HG02840 (cell line): ENCODE results near the gene ATG4D.
"Not testable (repeated sequence)": the region's sequence is repeated elsewhere in the genome, so short reads cannot be mapped to it uniquely, and the experiment has no call there.

Experiments used
- ATAC-seq: cut with Tn5 transposase; IDR thresholded peaks from one replicate; pipeline ENCODE4 v1.9.1; 2021; ENCODE audit warnings: mild to moderate bottlenecking, moderate library complexity, moderate number of reproducible peaks; ENCODE audit not compliant: unreplicated experiment, low FRiP score

Gene ATG4D

DNA sequence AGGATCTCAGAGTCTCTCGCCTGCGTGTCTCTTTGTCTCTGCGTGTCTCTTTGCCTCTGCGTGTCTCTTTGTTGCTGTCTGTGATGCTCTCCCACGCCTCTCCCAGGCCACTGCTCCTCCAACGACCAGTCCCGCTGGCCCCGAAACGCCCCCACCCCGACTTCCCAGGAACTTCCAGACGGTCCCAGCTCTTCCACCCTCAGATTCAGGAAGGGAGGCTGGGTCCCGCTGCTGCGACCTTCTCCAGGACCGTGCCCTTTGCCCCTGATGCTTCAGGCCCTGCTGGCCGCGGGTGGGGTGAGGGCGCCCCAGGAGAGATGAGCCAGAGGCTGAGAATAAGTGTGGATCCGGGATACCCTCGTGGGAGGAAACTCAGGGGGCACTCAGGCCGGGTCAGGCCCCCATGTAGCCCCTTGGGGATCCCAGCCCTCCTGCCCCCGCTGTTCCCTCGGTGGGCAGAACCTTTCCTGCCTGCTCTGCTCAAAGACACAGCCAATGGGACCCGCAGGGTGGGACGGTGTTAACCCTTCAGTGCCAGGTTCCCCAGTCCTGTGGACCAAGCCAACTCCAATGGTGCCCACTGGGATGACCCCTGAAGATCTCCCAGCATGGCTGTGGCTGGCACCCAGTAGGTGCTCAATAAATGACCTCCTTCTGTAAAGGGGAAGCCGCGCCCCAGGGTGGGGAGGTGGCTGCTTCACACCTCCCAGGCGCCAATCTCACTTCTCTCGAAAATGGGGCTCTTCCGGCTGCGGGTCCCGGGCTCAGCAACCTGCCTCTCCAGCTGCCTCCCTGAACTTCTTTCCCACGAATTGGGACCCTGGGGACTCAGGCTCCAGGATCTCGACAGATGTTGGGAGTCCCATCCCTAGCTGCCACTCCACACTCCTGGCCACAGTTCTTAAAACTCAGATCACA lies 25.0 kb upstream of the ATG4D start:
- no peak for ATAC-seq

DNA sequence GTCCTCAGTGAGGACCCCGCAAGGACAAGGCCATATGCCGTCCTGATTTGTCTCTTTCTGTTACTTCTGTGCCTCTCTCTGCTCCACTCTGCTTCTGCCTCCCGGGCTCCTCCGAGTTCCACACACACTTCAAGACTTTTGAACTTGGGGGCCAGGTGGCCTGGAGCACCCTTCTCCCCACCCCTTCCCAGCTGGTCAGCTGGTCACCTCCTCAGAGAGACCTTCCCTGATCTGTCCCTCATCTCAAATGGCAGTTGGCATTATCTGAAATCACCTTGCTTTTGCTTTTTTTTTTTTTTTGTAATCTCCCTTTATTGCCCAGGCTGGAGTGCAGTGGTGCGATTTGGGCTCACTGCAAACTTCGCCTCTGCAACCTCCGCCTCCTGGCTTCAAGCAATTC lies 24.3 kb upstream of the ATG4D start:
- ATAC-seq = no peak

DNA sequence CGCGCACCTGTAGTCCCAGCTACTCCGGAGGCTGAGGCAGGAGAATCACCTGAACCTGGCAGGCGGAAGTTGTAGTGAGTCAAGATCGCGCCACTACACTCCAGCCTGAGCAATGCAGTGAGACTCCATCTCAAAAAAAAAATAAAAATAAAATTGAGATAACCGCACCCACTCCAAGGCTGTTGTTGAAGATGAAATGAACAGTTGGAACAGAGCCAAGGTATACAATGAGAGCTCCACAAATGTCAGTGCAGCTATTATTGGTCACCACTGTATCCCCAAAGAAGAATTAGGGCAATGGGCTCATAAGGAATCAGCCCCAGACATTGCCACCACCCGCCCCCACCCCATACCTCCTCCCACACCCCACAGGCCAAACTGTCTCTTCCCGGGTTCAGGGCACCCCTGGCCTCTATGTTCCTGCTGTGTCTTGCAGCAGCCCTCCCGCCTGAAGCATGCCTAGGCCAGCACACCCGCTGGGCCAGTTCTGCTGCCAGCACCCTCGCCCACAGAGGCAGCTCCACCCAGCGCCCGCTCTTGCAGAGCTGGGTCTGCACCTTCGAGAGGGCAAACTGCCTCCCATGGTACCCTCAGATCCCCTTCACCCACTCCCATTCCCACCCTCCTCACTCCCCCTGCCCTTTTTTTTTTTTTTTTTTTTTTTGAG lies 22.9 kb upstream of the ATG4D start:
- no peak for ATAC-seq

DNA sequence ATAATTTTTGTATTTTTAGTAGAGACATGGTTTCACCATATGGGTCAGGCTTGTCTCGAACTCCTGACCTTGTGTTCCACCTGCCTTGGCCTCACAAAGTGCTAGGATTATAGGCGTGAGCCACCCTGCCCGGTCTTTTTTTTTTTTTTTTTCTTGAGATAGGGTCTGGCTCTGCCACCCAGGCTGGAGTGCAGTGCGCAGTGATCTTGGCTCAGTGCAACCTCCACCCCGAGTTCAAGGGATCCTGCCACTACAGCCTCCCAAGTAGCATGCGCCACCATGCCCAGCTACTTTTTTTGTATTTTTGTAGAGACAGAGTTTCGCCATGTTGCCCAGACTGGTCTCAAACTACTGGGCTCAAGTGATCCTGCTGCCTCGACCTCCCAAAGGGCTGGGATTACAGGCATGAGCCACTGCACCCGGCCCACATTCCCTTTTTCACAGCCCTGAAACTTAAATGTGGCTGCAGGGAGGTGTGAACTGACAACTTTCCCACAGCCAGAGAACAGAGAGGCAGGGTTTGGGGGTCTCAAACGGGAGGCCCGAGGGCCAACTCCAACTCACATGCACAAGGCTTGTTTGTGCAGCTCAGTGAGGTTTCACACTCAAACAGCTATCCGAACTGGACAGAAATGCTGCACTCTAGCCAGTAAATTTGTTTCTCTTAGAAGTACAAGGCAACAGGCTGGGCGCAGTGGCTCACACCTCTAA lies 22.1 kb upstream of the ATG4D start:
- no peak for ATAC-seq

DNA sequence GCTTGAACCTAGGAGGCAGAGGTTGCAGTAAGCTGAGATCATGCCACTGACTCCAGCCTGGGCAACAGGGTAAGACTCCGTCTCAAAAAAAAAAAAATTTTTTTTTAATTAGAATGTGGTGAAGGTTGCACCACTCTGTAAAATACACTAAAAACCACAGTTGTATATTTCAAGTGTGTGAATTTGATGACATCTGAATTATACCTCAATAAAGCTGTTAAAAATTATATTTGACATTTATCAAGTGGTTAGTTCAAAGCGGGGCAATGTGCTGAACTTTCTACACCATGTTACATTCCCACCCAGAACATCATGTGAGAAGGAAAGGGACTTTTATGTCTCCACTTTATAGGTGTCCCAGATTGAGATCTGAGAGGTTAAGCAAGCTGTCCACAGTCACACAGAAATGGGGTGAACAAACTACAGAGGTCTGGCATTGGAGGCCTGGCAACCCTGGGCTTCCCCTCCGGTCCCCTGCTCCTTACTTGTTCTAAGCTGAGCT lies 20.5 kb upstream of the ATG4D start:
- no peak for ATAC-seq

DNA sequence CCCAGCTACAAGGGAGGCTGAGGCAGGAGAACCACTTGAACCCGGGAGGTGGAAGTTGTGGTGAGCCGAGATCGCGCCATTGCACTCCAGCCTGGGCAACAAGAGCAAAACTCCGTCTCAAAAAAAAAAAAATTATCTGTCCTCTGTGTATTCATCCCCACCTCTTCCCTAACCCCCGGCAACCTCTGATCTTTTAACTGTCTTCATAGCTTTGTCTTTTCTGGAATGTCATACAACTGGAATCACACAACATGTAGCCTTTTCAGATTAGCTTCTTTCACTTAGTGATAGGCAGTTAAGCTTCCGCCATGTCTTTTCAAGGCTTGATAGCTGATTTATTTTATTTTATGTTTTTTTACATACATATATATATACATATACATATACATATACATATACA lies 18.1 kb upstream of the ATG4D start:
- ATAC-seq = no peak

DNA sequence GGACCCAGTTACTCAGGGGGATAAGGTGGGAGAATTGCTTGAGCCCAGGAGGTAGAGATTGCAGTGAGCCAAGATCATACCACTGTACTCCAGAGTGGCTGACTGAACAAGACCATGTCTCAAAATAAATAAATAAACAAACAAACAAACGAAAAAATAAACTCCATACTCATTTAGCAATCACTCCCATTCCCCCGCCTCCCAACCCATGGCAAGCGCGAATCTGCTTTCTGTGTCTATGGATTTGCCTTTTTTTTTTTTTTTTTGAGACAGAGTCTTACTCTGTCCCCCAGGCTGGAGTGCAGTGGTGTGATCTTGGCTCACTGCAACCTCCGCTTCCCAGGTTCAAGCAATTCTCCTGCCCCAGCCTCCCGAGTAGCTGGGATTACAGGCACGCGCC lies 16.8 kb upstream of the ATG4D start:
- ATAC-seq = not testable (repeated sequence)

DNA sequence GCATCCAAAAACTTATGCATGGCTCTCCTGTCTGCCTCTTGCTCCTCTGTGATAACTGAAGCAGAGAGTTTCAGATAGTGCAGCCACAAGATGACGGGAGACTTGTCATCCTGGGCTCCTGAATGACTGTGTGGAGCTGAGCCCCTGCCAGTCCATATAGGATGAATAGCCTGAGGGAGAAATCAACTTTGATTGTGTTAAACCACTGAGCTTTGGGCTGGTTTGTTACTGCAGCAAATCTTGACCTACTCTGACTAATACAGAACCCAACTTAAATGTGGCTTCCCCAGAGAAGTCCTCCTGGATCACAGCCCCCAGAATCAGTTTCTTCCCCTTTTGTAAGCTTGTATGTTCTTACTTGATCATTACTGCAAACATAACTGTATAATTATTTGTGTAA lies 11.2 kb upstream of the ATG4D start:
- ATAC-seq = no peak

DNA sequence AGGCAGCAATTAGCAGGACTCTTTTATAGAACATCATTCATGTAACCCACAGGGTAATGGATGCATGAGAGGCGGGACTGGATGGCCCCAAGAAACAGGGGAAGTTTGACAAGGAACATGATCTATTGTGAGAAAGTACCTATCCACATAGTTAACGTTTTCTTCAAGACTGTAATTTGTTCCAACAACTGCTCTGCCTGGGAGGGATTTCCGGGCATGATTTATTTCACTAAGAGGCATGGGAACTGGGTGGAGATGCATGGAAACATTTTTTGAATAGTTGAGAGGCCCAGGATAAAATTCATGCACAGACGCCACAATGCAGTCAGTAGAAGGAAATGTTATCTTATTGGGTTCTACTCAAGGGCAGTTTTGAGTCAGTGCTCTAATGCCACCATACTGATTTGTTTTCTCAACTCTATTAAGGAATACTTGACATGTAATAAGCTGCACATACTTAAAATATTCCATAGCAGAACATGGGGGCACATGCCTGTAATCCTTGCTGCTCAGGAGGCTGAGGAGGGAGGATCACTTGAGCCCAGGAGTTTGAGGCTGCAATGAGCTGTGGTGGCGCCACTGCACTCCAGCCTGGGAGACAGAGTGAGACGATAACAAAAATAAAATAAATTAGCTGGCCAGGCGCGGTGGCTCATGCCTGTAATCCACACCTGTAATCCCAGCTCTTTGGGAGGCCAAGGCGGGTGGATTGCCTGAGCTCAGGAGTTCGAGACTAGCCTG lies 9.9 kb upstream of the ATG4D start:
- ATAC-seq = no peak

DNA sequence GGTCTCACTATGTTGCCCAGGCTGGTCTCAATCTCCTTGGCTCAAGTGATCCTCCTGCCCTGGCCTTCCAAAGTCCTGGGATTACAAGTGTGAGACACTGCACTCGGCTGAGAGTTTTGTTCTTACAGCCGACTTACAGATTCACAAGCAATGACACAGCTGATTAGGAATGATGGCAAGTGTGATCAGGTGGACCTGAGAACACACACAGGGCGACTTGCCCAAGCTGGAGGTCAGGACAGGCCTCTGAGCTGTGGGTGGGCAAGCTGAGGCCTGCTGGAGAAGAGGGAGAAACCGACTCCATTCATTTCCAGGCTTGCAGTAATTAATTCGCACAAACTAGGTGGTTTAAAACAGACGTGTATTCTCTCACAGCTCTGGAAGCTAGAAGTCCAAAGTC lies 8.1 kb upstream of the ATG4D start:
- ATAC-seq = no peak

DNA sequence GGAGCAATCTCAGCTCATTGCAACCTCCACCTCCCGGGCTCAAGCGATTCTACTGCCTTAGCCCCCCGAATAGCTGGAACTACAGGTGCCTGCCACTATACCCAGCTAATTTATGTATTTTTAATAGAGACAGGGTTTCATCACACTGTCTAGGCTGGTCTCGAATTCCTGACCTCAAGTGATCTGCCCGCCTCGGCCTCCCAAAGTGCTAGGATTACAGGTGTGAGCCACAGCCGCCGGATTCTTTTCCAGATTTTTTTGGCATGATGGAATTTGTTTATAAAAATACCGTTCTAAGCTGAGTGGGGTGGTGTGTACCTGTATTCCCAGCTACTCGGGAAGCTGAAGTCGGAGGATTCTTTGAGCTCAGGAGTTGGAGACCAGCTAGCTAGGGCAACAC lies 6.0 kb upstream of the ATG4D start:
- no peak for ATAC-seq

DNA sequence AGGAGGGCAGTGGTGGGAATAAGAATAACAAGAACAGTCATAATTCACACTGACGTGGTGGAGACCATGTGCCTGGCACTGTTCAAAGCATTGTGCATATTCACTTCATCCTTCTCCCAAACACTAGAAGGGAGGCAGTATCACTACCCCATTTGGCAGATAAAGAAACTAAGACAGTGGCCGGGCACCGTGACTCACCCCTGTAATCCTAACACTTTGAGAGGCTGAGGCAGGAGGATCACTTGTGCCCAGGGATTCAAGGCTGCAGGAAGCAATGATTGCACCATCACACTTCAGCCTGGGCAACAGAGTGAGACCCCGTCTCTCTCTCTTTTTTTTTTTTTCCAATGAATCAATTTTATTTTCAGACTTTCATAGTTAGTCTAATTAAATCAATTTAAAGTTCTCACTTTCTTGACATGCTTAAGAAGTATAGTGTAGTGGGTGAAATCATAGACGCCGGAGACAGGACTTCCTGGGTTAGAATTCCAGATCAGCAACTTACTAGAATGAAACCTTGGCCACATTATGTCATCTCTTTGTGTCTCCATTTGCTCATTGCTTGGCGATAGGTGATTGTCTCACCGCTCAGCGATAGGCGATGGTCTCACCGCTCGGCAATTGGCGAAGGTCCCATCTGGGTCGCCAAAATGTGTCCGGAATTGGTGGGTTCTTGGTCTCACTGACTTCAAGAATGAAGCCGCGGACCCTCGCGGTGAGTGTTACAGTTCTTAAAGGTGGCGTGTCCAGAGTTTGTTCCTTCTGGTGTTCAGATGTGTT lies 5.3 kb upstream of the ATG4D start:
- no peak for ATAC-seq

DNA sequence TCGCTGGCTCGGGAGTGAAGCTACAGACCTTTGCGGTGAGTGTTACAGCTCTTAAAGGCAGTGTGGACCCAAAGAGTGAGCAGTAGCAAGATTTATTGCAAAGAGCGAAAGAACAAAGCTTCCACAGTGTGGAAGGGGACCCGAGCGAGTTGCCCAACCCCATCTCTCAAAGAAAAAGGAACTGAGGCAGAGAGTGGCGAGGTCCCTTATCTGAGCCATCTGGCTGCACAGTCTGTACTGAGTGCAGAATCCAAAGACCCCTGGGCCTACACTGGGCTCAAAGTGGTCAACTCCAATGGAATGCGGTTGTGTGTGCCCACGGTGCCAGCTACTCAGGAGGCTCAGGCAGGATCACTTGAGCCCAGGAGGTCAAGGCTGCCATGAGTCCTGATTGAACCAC lies 4.7 kb upstream of the ATG4D start:
- not testable (repeated sequence) for ATAC-seq

DNA sequence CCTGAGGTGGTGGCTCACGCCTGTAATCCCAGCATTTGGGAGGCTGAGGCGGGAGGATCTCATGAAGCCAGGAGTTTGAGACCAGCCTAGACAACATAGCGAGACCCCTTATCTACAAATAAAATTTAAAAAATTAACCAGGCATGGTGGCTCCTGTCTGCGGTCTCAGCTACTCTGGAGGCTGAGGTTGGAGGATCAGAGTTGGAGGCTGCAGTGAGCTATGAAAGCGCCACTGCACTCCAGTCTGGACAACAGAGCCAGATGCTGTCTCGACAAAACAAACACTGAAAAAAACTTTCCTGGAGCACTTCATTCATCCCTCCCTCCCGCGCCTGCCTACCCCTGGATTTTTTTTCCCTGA lies 665 bp upstream of the ATG4D start:
- no peak for ATAC-seq

DNA sequence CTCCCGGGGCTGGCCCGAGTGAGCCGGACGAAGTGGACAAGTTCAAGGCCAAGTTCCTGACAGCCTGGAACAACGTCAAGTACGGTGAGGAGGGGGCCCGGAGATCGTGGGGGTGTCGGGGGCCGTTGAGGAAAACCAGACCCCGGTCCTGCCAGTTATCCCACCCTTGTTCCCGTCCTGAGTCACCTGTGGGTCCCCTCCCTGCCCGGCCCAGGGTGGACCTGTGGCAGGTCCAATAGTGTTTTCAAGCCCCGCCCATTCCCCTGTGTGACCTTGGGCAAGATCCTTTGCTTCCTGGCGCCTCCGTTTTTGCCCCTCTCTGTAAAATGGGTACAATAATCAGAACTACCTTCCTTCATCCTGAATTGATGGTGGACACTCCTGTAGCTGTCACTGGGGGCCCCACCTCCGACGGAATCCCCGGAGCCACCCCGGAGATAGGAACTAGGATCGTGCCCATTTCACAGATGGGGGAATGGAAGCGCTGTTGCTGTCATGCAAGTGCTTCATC lies 593 bp downstream of the ATG4D start:
- ATAC-seq = no peak

DNA sequence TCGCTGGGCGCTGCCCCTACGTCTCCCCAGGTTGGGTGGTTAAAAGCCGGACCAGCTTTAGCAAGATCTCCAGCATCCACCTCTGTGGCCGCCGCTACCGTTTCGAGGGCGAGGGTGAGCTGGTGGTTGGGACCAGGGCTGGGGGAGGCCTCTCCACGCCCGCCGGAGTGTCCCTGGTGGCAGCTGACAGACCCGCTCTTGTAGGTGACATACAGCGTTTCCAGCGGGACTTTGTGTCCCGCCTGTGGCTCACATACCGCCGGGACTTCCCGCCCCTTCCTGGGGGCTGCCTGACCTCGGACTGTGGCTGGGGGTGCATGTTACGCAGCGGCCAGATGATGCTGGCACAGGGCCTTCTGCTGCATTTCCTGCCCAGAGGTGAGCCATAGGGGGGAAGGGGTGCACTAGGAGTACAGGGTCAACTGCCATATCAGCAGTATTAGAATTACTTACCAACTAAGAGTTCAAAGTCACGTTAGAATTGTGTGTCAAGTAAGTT lies 1.1 kb downstream of the ATG4D start:
- no peak for ATAC-seq

DNA sequence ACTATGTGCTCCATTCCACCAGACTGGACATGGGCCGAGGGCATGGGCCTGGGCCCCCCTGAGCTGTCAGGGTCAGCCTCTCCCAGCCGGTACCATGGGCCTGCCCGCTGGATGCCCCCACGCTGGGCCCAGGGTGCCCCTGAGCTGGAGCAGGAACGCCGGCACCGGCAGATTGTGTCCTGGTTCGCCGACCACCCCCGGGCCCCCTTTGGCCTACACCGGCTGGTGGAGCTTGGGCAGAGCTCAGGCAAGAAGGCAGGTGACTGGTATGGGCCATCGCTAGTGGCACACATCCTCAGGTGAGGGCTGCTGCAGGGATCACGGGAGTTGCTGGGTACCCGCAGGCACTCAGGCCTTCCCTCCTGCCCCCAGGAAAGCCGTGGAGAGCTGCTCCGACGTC lies 3.1 kb downstream of the ATG4D start:
- ATAC-seq = no peak

DNA sequence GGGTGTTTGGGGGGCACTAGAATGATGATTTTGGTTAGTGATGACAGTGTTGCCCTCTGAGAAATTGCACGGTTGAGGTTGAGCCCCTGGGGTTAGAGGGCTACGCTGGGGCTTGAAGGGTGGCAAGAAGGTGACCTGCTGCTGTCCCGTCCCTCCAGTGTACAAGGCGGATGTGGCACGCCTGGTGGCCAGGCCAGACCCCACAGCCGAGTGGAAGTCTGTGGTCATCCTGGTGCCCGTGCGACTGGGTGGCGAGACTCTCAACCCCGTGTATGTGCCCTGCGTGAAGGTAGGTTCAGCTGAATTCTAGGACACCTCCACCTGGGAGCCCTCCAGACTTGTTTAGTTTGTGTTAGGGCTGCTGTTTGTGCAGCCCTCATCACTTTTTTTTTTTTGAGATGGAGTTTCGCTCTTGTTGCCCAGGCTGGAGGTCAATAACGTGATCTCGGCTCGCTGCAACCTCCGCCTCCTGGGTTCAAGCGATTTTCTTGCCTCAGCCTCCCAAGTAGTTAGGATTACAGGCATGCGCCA lies 5.1 kb downstream of the ATG4D start:
- ATAC-seq = no peak

DNA sequence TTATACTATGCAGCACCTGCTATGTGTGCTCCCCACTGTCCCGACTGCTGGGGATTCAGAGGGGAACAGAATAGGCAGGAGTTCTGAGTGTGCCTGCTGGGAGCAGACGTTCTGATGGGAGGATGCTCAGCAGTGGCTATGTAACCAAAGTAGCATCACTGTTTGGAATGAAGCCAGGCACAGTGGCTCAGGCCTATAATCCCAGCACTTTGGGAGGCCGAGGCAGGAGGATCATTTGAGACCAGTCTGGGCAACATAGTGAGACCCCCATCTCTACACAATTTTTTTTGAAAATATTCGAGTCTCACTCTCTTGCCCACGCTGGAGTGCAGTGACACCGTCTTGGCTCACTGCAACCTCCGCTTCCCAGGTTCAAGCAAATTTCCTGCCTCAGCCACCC lies 6.0 kb downstream of the ATG4D start:
- no peak for ATAC-seq
